ENCODE measurements around the gene SLC25A42.

The SLC25A42 gene

GRCh38 chr19:19051478-19052213 is 12.1 kb upstream of the SLC25A42 start:
- no peak for DNase-seq

- no peak for DNase-seq
Measured at GRCh38 chr19:19052921-19053320, 10.9 kb upstream of the SLC25A42 start.

- no peak for DNase-seq
Measured at GRCh38 chr19:19053508-19054314, 10.1 kb upstream of the SLC25A42 start.

GRCh38 chr19:19054315-19054938 is 9.4 kb upstream of the SLC25A42 start:
- DNase-seq, result no peak

GRCh38 chr19:19054939-19055440 is 8.8 kb upstream of the SLC25A42 start:
- DNase-seq, result no peak

- DNase-seq, result no peak
Measured at GRCh38 chr19:19055701-19056100, 8.1 kb upstream of the SLC25A42 start.

- DNase-seq, result no peak
Measured at GRCh38 chr19:19056636-19057275, 7.0 kb upstream of the SLC25A42 start.

- no peak for DNase-seq
Measured at GRCh38 chr19:19057317-19057716, 6.5 kb upstream of the SLC25A42 start.

- DNase-seq, result no peak
Measured at GRCh38 chr19:19057720-19058119, 6.1 kb upstream of the SLC25A42 start.

- no peak for DNase-seq
Measured at GRCh38 chr19:19059018-19059836, 4.6 kb upstream of the SLC25A42 start.

- no peak for DNase-seq
Measured at GRCh38 chr19:19059837-19060611, 3.8 kb upstream of the SLC25A42 start.

GRCh38 chr19:19061506-19061905 is 2.3 kb upstream of the SLC25A42 start:
- no peak for DNase-seq

GRCh38 chr19:19062454-19063182 is 1.2 kb upstream of the SLC25A42 start:
- no peak for DNase-seq

GRCh38 chr19:19064098-19064722 is 416 bp downstream of the SLC25A42 start:
- no peak for DNase-seq

- no peak for DNase-seq
Measured at GRCh38 chr19:19064811-19065745, 1.3 kb downstream of the SLC25A42 start.

- DNase-seq, result no peak
Measured at GRCh38 chr19:19067276-19068072, 3.7 kb downstream of the SLC25A42 start.

- no peak for DNase-seq
Measured at GRCh38 chr19:19068659-19069654, 5.2 kb downstream of the SLC25A42 start.

Measured in GF-D8 (cell line).